ENCODE measurements around the gene CCDC167.
"Not testable (repeated sequence)": the region's sequence is repeated elsewhere in the genome, so short reads cannot be mapped to it uniquely, and the experiment has no call there.

CCDC167 gene

GRCh38 chr6:37456816-37457560, 42.7 kb downstream of the CCDC167 start:
- DNase-seq = no peak

- DNase-seq = no peak
Observed at GRCh38 chr6:37456126-37456525, 43.6 kb downstream of the CCDC167 start.

DNA sequence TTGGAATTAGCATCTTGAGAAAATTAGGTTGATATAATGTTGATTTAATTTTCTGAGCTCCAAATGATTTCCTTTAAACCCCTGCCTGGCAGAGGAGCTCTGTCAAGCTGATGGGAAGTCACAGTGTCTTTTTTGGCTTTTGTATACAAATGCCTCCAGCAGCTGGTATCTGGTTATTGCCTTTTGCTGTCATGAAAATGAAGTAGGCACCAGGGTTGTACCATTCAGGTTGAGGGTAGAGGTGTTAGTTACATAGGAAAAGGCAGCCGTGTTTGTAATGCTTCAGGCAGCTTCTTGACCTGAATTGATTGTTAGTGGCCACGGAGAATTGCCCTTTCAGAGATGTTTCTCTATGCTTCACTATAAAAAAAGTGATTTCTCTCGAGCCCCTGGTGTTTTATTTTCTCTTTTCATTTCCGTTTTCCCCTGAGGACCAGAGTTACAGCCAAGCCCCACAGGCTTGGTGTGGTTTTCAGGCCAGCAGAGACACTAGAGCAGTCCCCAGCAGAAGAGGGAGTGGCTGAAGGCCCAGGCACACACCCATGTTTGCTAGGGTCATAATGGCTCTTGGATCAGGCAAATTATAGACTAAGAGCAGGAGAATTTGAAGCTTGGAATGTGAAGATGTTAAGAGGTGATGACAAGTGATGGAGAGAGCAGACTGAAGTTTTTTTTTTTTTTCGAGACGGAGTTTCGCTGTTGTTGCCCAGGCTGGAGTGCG, 45.1 kb downstream of the CCDC167 start:
- DNase-seq = no peak

DNA sequence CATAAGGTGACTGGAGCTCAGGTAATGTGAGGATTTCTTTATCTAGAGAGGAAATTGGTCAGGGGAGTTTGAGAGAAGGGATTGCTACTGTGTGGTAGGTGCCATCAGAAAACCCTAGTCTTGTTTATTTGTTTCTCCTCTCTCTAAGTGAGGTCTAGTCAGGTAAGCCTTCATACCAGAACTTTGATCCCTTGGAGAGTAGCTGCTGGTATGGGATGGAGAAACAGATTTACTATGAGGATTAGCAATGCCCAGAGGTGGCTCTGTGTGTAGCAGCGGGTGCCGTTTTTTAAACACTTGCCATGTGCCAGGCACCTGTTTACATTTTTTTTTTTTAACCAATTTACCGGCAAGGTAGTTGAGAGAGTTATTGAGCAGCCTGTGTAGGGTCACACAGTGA, 47.2 kb downstream of the CCDC167 start:
- DNase-seq = no peak

- DNase-seq = no peak
Observed at GRCh38 chr6:37451441-37452193, 48.1 kb downstream of the CCDC167 start.

GRCh38 chr6:37449984-37450383, 49.7 kb downstream of the CCDC167 start:
- DNase-seq = no peak

DNA sequence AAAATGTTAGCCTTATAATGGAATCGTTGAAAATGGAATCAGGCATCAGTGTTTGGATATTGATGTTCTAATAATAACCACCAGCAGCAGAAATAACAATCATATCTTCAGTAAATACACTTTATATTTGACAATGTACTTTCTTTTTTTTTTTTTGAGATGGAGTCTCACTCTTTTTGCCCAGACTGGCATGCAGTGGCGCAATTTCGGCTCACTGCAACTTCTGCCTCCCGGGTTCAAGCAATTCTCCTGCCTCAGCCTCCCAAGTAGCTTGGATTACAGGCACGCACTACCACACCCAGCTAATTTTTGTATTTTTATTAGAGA, 56.5 kb downstream of the CCDC167 start:
- not testable (repeated sequence) for DNase-seq

DNA sequence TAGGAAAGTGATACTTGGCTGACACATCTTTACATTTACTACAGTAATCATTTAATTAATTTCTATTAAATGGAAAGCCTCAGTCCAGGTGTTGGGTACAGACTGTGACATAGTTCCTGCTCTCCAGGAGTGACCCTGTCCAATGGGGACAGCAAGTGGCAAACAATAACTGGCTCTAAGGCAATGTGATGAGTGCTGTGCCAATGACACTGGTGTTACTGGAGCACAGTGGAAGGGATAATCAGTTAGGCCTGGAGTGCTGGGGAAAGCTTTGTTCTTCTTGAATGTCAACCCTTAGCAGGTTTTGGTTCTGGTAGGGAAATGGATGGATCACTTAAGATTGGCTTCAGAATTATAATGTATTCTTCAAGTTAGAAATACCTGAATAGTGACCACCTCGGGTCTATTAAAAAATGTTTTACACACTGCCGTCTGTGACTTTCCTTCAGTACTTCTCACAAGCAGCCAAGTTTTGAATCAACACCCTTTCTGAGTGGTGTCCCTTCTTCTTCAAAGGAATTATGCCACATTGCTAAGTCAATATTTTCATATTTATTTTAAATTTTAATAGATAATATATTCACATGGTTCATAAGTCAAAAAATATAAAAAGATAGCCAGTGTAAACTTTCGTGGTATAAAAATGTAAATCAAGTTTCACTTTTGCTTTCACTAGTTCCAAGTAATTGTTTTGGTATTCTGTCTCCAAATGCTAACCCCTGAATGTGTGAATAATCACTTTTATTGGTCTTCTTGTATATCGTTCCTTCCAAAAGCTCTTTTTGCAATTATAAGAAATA, 57.1 kb downstream of the CCDC167 start:
- peak; percentile 10 for DNase-seq

GRCh38 chr6:37441651-37442050, 58.0 kb downstream of the CCDC167 start:
- no peak for DNase-seq

GRCh38 chr6:37438930-37439329, 60.8 kb downstream of the CCDC167 start:
- no peak for DNase-seq

DNA sequence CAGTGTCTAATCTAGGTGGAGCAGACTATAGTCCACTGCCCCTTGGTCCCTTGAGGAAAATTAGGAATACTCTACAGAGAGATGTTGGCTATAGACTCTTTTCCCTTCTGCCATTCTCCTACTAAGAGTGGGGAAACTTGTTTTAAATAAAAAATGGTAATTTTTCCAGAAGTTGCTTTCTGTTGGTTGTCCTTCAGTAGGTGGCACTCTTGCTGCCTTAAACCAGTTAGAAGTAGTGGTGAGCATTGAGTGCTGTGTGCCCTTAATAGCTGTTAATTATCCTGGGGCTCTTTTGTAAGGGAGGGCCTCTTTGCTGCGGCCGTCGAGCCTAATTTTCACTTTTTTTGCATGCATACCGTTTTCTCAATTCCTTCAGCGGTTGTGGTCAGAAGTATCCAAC, 63.9 kb downstream of the CCDC167 start:
- no peak for DNase-seq

DNA sequence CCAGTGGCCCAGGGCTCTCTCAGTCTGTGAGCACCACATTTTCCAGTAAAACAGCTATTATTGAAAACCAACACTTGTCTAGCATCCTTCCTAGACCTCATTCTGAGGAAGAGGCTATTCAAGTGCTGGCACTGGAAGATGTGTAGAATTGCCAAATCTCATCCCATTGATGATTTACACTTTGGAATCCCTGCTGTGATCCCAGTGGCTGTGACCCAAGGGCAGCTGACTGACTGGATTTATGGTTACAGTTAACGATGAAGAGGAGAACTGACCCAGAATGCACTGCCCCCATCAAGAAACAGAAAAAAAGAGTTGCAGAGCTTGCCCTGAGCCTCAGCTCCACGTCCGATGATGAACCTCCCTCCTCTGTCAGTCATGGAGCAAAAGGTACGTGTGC, 64.3 kb downstream of the CCDC167 start:
- no peak for DNase-seq

DNA sequence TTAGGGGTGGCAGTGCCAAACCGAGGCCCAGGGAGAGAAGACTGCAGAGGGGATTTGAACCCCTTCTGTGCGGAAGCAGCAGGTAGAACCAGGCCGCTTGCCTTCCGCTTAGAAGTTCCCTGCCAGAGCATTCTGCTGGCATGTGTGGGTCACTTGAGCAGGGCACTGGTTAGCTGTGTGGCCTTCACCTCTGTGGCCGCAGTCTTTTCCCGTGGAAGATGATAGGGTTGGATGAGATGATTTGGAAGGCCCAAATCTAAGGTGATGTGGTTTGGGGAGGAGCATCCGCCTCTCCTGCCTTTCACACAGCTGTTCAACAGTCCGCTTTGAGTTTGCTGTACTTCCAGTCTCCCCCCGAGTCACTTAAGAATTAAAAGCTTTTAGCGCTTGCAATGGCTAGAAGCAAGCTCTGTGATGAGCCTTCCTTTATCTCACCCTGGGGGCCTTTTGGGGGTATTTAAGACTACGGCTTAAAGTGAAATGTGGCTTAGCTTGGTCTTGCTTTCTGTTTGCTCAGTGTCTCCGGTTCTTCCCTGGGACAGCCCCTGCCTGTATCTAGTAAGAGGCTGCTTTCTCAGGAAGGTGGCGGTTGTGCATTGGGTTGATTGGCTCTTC, 65.9 kb downstream of the CCDC167 start:
- DNase-seq = peak; percentile 51
